Mesendoderm (in vitro differentiated cells): ENCODE data around the gene LIMD2.

Source experiments
- DNase-seq: peaks from one replicate; pipeline ENCODE4 v3.0.0; 2013
- H2AK5ac ChIP-seq: 2 replicates; pipeline ENCODE4 v1.6.1; 2013; ENCODE audit warnings: low read length, inconsistent platforms
- H2BK120ac ChIP-seq: 2 replicates; pipeline ENCODE4 v1.6.1; 2013; ENCODE audit warnings: low read depth, mild to moderate bottlenecking, low read length, moderate library complexity, mixed read lengths
- H2BK15ac ChIP-seq: replicated peaks from 2 replicates; pipeline ENCODE4 v1.6.1; 2013; ENCODE audit warnings: low read depth, mild to moderate bottlenecking, moderate library complexity
- H2BK5ac ChIP-seq: 2 replicates; pipeline ENCODE4 v1.6.1; 2013; ENCODE audit warnings: low read length, inconsistent platforms
- H3K18ac ChIP-seq: 2 replicates; pipeline ENCODE4 v1.6.1; 2013; ENCODE audit warnings: mild to moderate bottlenecking, low read length, mixed read lengths
- H3K23ac ChIP-seq: one replicate; pipeline ENCODE4 v1.6.1; 2013; ENCODE audit warnings: low read length
- H3K27ac ChIP-seq: 2 replicates; pipeline ENCODE4 v1.5.1; 2013; ENCODE audit warnings: low read depth, mild to moderate bottlenecking, inconsistent platforms, low read length, moderate library complexity
- H3K27me3 ChIP-seq: 2 replicates; pipeline ENCODE4 v1.6.1; 2013; ENCODE audit warnings: low read length, control low read depth, mild to moderate bottlenecking, inconsistent platforms; ENCODE audit not compliant: insufficient read depth, poor library complexity
- H3K36me3 ChIP-seq: 2 replicates; pipeline ENCODE4 v1.6.1; 2013; ENCODE audit warnings: low read length, inconsistent platforms; ENCODE audit not compliant: control insufficient read depth, insufficient read depth
- H3K4ac ChIP-seq: one replicate; pipeline ENCODE4 v1.6.1; 2013; ENCODE audit warnings: low read depth, mild to moderate bottlenecking, low read length, moderate library complexity
- H3K4me1 ChIP-seq: 2 replicates; pipeline ENCODE4 v1.6.1; 2013; ENCODE audit warnings: low read depth, low read length, inconsistent platforms; ENCODE audit not compliant: control insufficient read depth
- H3K4me2 ChIP-seq: 2 replicates; pipeline ENCODE4 v1.6.1; 2013; ENCODE audit warnings: low read length
- H3K4me3 ChIP-seq: 2 replicates; pipeline ENCODE4 v1.5.1; 2013; ENCODE audit warnings: mild to moderate bottlenecking, low read length
- H3K56ac ChIP-seq: one replicate; pipeline ENCODE4 v1.6.1; 2013; ENCODE audit warnings: low read length
- H3K79me1 ChIP-seq: 2 replicates; pipeline ENCODE4 v1.6.1; 2013; ENCODE audit warnings: low read length, inconsistent platforms
- H3K79me2 ChIP-seq: 2 replicates; pipeline ENCODE4 v1.6.1; 2013; ENCODE audit warnings: mild to moderate bottlenecking, low read length; ENCODE audit not compliant: control insufficient read depth, insufficient read depth
- H3K9ac ChIP-seq: 2 replicates; pipeline ENCODE4 v1.6.1; 2013; ENCODE audit warnings: low read length, inconsistent platforms
- H4K5ac ChIP-seq: one replicate; pipeline ENCODE4 v1.6.1; 2013; ENCODE audit warnings: low read length
- H4K8ac ChIP-seq: one replicate; pipeline ENCODE4 v1.6.1; 2013; ENCODE audit warnings: low read depth, mild to moderate bottlenecking, control low read depth, low read length, moderate library complexity
- WGBS: extraction: QIAGEN DNeasy Blood & Tissue Kit; methylation state at CpG from one replicate; pipeline ENCODE4 v1.1.7; 2013; ENCODE audit warnings: low lambda C conversion rate, missing lambda C conversion rate; ENCODE audit not compliant: insufficient coverage; ENCODE audit errors: extremely low coverage; 5-methylcytosine and 5-hydroxymethylcytosine counted together

The LIMD2 gene

GRCh38 chr17:63682441-63682840, 17.5 kb downstream of the LIMD2 start:
- no CpG with 5 or more reads among the region's 1 CpG for WGBS

GRCh38 chr17:63681530-63681929, 18.4 kb downstream of the LIMD2 start:
- DNase-seq = no peak
- Histone ChIP-seq H4K5ac (no peak overlapping the region), H3K4ac (no peak overlapping the region), H3K27ac (no peak overlapping the region), H3K4me2 (no peak overlapping the region), H2BK5ac (no peak overlapping the region), H2BK120ac (no peak overlapping the region), H3K18ac (no peak overlapping the region), H2BK15ac (no peak overlapping the region), H3K4me1 (no peaks in the 10 kb centered on the region), H3K56ac (no peak overlapping the region), H3K9ac (no peak overlapping the region), H3K79me2 (no peaks in the 10 kb centered on the region), H3K36me3 (no peaks in the 10 kb centered on the region), H3K27me3 (no peaks in the 10 kb centered on the region), H2AK5ac (no peak overlapping the region), H3K4me3 (no peak overlapping the region), H3K23ac (no peak overlapping the region), H4K8ac (no peak overlapping the region), H3K79me1 (no peaks in the 10 kb centered on the region)
- WGBS = no CpG with 5 or more reads among the region's 8 CpGs

More at GRCh38 chr17:63682441-63682840, 17.5 kb downstream of the LIMD2 start:
- no peak overlapping the region for H4K8ac ChIP-seq
- H3K4me3 ChIP-seq = no peak overlapping the region
- H3K79me1 ChIP-seq = no peaks in the 10 kb centered on the region
- DNase-seq = no peak
- H3K4ac ChIP-seq = no peak overlapping the region
- H2BK5ac ChIP-seq = no peak overlapping the region
- H3K23ac ChIP-seq = no peak overlapping the region
- no peak overlapping the region for H2BK120ac ChIP-seq
- H2AK5ac ChIP-seq = no peak overlapping the region
- no peaks in the 10 kb centered on the region for H3K36me3 ChIP-seq
- no peak overlapping the region for H3K4me2 ChIP-seq
- H3K18ac ChIP-seq = no peak overlapping the region
- no peaks in the 10 kb centered on the region for H3K27me3 ChIP-seq
- no peak overlapping the region for H3K9ac ChIP-seq
- no peak overlapping the region for H4K5ac ChIP-seq
- H3K4me1 ChIP-seq = no peaks in the 10 kb centered on the region
- no peaks in the 10 kb centered on the region for H3K79me2 ChIP-seq
- H2BK15ac ChIP-seq = no peak overlapping the region
- H3K27ac ChIP-seq = no peak overlapping the region
- H3K56ac ChIP-seq = no peak overlapping the region

- no peak overlapping the region for H3K56ac ChIP-seq
- H4K8ac ChIP-seq = no peak overlapping the region
- no peaks in the 10 kb centered on the region for H3K79me1 ChIP-seq
- no peak for DNase-seq
- no peak overlapping the region for H3K27ac ChIP-seq
- no peak overlapping the region for H4K5ac ChIP-seq
- no peaks in the 10 kb centered on the region for H3K27me3 ChIP-seq
- H3K9ac ChIP-seq = no peak overlapping the region
- no peak overlapping the region for H3K4ac ChIP-seq
- H3K79me2 ChIP-seq = no peaks in the 10 kb centered on the region
- no peak overlapping the region for H3K4me2 ChIP-seq
- H3K18ac ChIP-seq = no peak overlapping the region
- no peak overlapping the region for H2BK15ac ChIP-seq
- no peak overlapping the region for H3K4me3 ChIP-seq
- H3K36me3 ChIP-seq = no peaks in the 10 kb centered on the region
- no peak overlapping the region for H2BK120ac ChIP-seq
- H3K23ac ChIP-seq = no peak overlapping the region
- H2AK5ac ChIP-seq = no peak overlapping the region
- WGBS = no CpG with 5 or more reads among the region's 1 CpG
- peaks cover 5% of the 10 kb centered on the region for H3K4me1 ChIP-seq
- no peak overlapping the region for H2BK5ac ChIP-seq
Observed at GRCh38 chr17:63680700-63681099, 19.2 kb downstream of the LIMD2 start.

- H3K4ac ChIP-seq = no peak overlapping the region
- no peak overlapping the region for H3K56ac ChIP-seq
- no peak overlapping the region for H3K4me3 ChIP-seq
- H3K27ac ChIP-seq = no peak overlapping the region
- no peak overlapping the region for H2BK15ac ChIP-seq
- no peak overlapping the region for H2BK120ac ChIP-seq
- H3K36me3 ChIP-seq = no peaks in the 10 kb centered on the region
- peaks cover 16% of the 10 kb centered on the region for H3K4me1 ChIP-seq
- no peak overlapping the region for H4K8ac ChIP-seq
- no peak overlapping the region for H3K9ac ChIP-seq
- no peak overlapping the region for H2BK5ac ChIP-seq
- H3K79me1 ChIP-seq = no peaks in the 10 kb centered on the region
- WGBS = no CpG with 5 or more reads among the region's 5 CpGs
- DNase-seq = peak; percentile 71
- no peaks in the 10 kb centered on the region for H3K27me3 ChIP-seq
- H3K23ac ChIP-seq = no peak overlapping the region
- H4K5ac ChIP-seq = no peak overlapping the region
- no peak overlapping the region for H3K18ac ChIP-seq
- no peaks in the 10 kb centered on the region for H3K79me2 ChIP-seq
- H2AK5ac ChIP-seq = no peak overlapping the region
- H3K4me2 ChIP-seq = no peak overlapping the region
Observed at GRCh38 chr17:63679214-63679613, 20.7 kb downstream of the LIMD2 start.

DNA sequence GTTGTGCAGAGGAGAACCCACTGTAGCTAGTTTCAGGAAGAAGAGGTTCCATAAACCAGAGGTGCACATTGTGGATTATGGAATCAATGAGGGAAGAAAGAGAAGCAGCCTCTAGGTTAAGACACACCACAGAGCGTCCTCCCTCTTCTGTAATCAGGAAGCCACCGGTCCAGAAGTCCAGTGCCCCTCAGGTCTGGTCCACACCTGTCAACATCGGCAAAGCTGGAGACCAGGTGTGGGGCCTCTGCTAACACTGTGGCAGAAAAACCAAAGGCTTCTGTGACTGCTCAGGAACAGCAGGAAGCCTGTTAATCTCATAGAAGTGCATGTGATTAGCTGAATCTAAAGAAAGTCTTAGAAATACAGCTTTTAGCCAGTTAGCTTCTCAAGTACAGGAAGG, 23.3 kb downstream of the LIMD2 start:
- H4K8ac ChIP-seq = no peak overlapping the region
- no peak overlapping the region for H2BK5ac ChIP-seq
- H3K27ac ChIP-seq = no peak overlapping the region
- no CpG with 5 or more reads among the region's 3 CpGs for WGBS
- no peaks in the 10 kb centered on the region for H3K79me1 ChIP-seq
- DNase-seq = no peak
- H3K23ac ChIP-seq = no peak overlapping the region
- no peaks in the 10 kb centered on the region for H3K79me2 ChIP-seq
- no peak overlapping the region for H3K4me3 ChIP-seq
- H2AK5ac ChIP-seq = no peak overlapping the region
- H3K4me2 ChIP-seq = no peak overlapping the region
- peaks cover 20% of the 10 kb centered on the region for H3K4me1 ChIP-seq
- no peaks in the 10 kb centered on the region for H3K27me3 ChIP-seq
- no peak overlapping the region for H2BK15ac ChIP-seq
- H2BK120ac ChIP-seq = no peak overlapping the region
- H3K4ac ChIP-seq = no peak overlapping the region
- no peak overlapping the region for H3K9ac ChIP-seq
- H3K18ac ChIP-seq = no peak overlapping the region
- no peaks in the 10 kb centered on the region for H3K36me3 ChIP-seq
- H4K5ac ChIP-seq = no peak overlapping the region
- H3K56ac ChIP-seq = no peak overlapping the region
